ENCODE data around the gene SPAAR. TPM values are rescaled to one million over a fixed set of nuclear protein-coding genes. Genes with fewer than 3 reads are reported as not detected.

Gene SPAAR, protein sequence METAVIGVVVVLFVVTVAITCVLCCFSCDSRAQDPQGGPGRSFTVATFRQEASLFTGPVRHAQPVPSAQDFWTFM
- total RNA-seq (2021; ENCODE audit: unreplicated experiment) (not detected), Bru-seq, nascent RNA (percentile 6 among the genes with signal in this experiment), BruChase-seq, experiment 1, labeled RNA remaining after a 6-hour chase (percentile 21 among the genes with signal in this experiment), BruChase-seq, experiment 2, labeled RNA remaining after a 2-hour chase (percentile 27 among the genes with signal in this experiment)
- polyA plus RNA-seq (2012): 0.05 TPM in 1 of 2 replicates, not detected in the other
- long read RNA-seq: 0 reads

DNA sequence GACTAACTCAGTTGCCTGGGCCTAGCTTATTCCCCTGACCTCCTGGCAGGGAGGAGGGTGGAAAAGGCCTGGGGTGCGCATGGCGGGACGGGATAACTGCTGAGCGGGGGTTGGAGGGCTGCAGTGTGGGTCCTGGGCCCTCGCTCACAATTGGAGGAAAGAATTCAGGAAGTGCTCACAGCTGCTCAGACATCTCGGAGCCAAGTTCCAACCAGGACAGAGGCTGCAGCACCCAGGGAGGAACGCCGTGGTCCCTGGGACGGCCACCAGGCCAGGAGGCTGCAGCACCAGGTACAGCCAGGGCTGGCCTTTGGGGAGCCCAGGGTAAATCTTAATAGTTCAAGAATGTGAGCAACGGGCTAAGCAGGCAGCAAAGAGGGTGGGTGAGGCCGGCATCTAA is at the start of gene SPAAR:
TSS of gene SPAAR (plus strand) at position 217 of the 400 bp plus-strand sequence. CDS start 974 bp downstream, outside the sequence.
- H3K79me2 ChIP-seq (ENCODE audit: insufficient read depth, low read length): no peaks in the 10 kb centered on the region
- no peak for ATAC-seq
- H4K20me1 ChIP-seq (ENCODE audit: insufficient read depth): no peaks in the 10 kb centered on the region
- H3K4me2 ChIP-seq (ENCODE audit: low read length): peak within 1 kb of the TSS; percentile 78
- H3K4me3 ChIP-seq (replicated peaks in 1 of 2; ENCODE audit: low read depth in 1 of 2, low read length in 2 of 2): peak within 1 kb of the TSS; percentile 25 to 47
- no peak for TF ChIP-seq TCF7L2 (IDR thresholded peaks at IDR 0.05; ENCODE audit: borderline replicate concordance, extremely low read depth, insufficient read depth, insufficient read length)
- TF ChIP-seq, protein P1, sequence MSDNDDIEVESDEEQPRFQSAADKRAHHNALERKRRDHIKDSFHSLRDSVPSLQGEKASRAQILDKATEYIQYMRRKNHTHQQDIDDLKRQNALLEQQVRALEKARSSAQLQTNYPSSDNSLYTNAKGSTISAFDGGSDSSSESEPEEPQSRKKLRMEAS (IDR thresholded peaks at IDR 0.05): no peak
- no peak for TF ChIP-seq CBX3 (IDR thresholded peaks at IDR 0.05; ENCODE audit: low read depth)
- POLR2A ChIA-PET: no interaction called here
- intact Hi-C loops (cut with micrococcal nuclease): no loop called here
- BruUV-seq (replicated peaks): no TSS peak
- H3K27ac ChIP-seq (ENCODE audit: low read depth, low read length): peak within 1 kb of the TSS; percentile 76
- H2AFZ ChIP-seq (ENCODE audit: low read depth, low read length, poor library complexity, severe bottlenecking): peak within 1 kb of the TSS; percentile 72
- H3K9me3 ChIP-seq (ENCODE audit: control insufficient read depth in 1 of 2, insufficient read depth in 1 of 2, low read depth in 1 of 2, low read length in 2 of 2): no peaks in the 10 kb centered on the region
- H3K36me3 ChIP-seq (ENCODE audit: control insufficient read depth in 1 of 2, insufficient read depth in 2 of 2, low read length in 2 of 2): no peaks in the 10 kb centered on the region
- H3K4me1 ChIP-seq (ENCODE audit: control insufficient read depth in 1 of 2, insufficient read depth in 2 of 2, low read length in 2 of 2): peaks cover 47 to 69% of the 10 kb centered on the region in 2 experiments
- no peaks in the 10 kb centered on the region for H3K9me2 ChIP-seq (ENCODE audit: insufficient read depth)
- CTCF ChIA-PET: no interaction called here
- DNase-seq (ENCODE audit: low read depth, low spot score): no peak
- RAD21 ChIA-PET (ENCODE audit: low non-redundant PET in 1 of 2, low total read pairs in 2 of 2, uncharacterized antibody in 2 of 2, unreplicated experiment in 2 of 2): no interaction called here
- peak within 1 kb of the TSS; percentile 49 for H3K9ac ChIP-seq (ENCODE audit: low read length)
- no peaks in the 10 kb centered on the region for H3K27me3 ChIP-seq (ENCODE audit: insufficient read depth, low read length)

DNA sequence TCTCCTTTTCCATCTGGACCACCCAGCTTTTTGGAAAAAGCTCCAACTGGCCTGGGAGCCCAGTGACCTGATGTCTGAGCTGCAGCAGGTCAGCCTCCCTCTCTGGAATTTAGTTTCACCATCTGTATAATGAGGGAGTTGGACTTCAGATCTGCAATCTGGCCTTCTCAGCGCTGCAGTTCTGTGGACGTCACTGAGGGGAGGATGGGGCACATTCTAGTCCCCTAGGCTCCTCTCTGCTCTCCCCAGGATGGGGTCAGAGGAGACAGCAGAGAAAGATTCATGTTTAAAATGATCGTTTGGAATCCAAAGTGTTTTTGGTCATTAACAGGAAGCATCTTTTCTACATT is 49.3 kb upstream of the SPAAR start:
- Histone ChIP-seq H3K27me3 (ENCODE audit: insufficient read depth, low read length) (peaks cover 3% of the 10 kb centered on the region; the same call in 1 of the 2 replicates), H3K4me3 (replicated peaks in 1 of 2; ENCODE audit: low read depth in 1 of 2, low read length in 2 of 2) (no peak overlapping the region), H3K79me2 (ENCODE audit: insufficient read depth, low read length) (no peaks in the 10 kb centered on the region), H3K27ac (ENCODE audit: low read depth, low read length) (no peak overlapping the region), H3K4me2 (ENCODE audit: low read length) (no peak overlapping the region), H3K9ac (ENCODE audit: low read length) (no peak overlapping the region), H3K36me3 (ENCODE audit: control insufficient read depth in 1 of 2, insufficient read depth in 2 of 2, low read length in 2 of 2) (no peaks in the 10 kb centered on the region), H3K9me3 (ENCODE audit: control insufficient read depth in 1 of 2, insufficient read depth in 1 of 2, low read depth in 1 of 2, low read length in 2 of 2) (no peaks in the 10 kb centered on the region), H4K20me1 (ENCODE audit: insufficient read depth) (no peaks in the 10 kb centered on the region), H3K4me1 (ENCODE audit: control insufficient read depth in 1 of 2, insufficient read depth in 2 of 2, low read length in 2 of 2) (no peaks in the 10 kb centered on the region), H2AFZ (ENCODE audit: low read depth, low read length, poor library complexity, severe bottlenecking) (no peak overlapping the region), H3K9me2 (ENCODE audit: insufficient read depth) (no peaks in the 10 kb centered on the region)
- no peak for DNase-seq (ENCODE audit: low read depth, low spot score)
- ChIA-PET RAD21 (ENCODE audit: low non-redundant PET in 1 of 2, low total read pairs in 2 of 2, uncharacterized antibody in 2 of 2, unreplicated experiment in 2 of 2) (no interaction called here), POLR2A (no interaction called here), CTCF (interaction anchor here (1.0 kb wide), 1 partner anchor 70 kb away, joined by 3 read pairs; no protein-coding TSS in a partner anchor)
- ATAC-seq: no peak
- no peak for TF ChIP-seq JUND (IDR thresholded peaks at IDR 0.05)
- no peak for TF ChIP-seq ZFX (IDR thresholded peaks at IDR 0.05)
- no peak for TF ChIP-seq YY1 (IDR thresholded peaks at IDR 0.05; ENCODE audit: extremely low read depth, insufficient replicate concordance, low read depth, low read length)
- TF ChIP-seq POLR2A (IDR thresholded peaks at IDR 0.05; ENCODE audit: borderline replicate concordance, extremely low read depth, insufficient read depth, insufficient read length): no peak
- no peak for TF ChIP-seq POLR2AphosphoS5 (IDR thresholded peaks at IDR 0.05; ENCODE audit: low read depth, low read length)
- no peak for TF ChIP-seq EZH2 (IDR thresholded peaks at IDR 0.05)
- TF ChIP-seq TCF7L2 (IDR thresholded peaks at IDR 0.05; ENCODE audit: borderline replicate concordance, extremely low read depth, insufficient read depth, insufficient read length): no peak
- TF ChIP-seq SP1 (IDR thresholded peaks at IDR 0.05; ENCODE audit: low read depth): no peak
- no peak for TF ChIP-seq SIN3A (IDR thresholded peaks at IDR 0.05; ENCODE audit: low read depth)
- no peak for TF ChIP-seq SRF (IDR thresholded peaks at IDR 0.05; ENCODE audit: low read depth)
- TF ChIP-seq ELF1 (IDR thresholded peaks at IDR 0.05; ENCODE audit: borderline replicate concordance, low read depth): no peak
- no peak for TF ChIP-seq EZH2phosphoT487 (IDR thresholded peaks at IDR 0.05; ENCODE audit: borderline replicate concordance)
- no peak for TF ChIP-seq ZNF274 (IDR thresholded peaks at IDR 0.05; ENCODE audit: low read depth, low read length)
- no TSS peak for BruUV-seq (replicated peaks)
- intact Hi-C loops (cut with micrococcal nuclease): no loop called here
